ENCODE measurements around the gene EXOC3L4.

DNA sequence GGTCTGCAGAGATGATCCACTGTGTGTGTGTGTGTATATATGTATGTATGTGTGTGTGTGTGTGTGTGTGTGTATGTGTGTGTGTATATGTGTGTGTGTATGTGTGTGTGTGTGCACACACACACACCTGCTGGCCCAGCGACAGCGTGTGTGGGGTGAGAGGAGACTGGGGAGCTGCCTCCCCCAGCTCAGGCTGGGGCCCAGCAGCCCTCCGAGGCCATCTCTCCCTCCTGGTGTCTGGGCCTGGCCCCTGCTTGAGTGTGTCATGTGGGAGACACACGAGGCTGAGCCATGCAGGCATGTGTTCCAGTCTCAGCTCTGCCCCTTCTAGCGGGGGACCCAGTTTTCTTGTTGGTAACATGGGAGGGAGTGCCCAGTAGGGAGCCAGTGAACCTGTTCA lies 18.8 kb downstream of the EXOC3L4 start:
- TF ChIP-seq POLR2A (IDR thresholded peaks at IDR 0.05; ENCODE audit: low read depth, low read length) (no peak), POLR2AphosphoS5 (IDR thresholded peaks at IDR 0.05; ENCODE audit: low read depth, low read length) (no peak), TAF1 (IDR thresholded peaks at IDR 0.05; ENCODE audit: low read depth, low read length) (no peak)
